ENCODE data around the gene YDJC.
A peak's percentile ranks its signal among the peaks of the same experiment; 100 is the strongest.
"Not testable (repeated sequence)": the region's sequence is repeated elsewhere in the genome, so short reads cannot be mapped to it uniquely, and the experiment has no call there.

Gene YDJC

GRCh38 chr22:21650823-21651520, 21.1 kb upstream of the YDJC start:
- DNase-seq, result no peak

GRCh38 chr22:21650280-21650679, 20.5 kb upstream of the YDJC start:
- no peak for DNase-seq

- peak; percentile 84 for DNase-seq
Measured at GRCh38 chr22:21646608-21647590, 17.1 kb upstream of the YDJC start.

GRCh38 chr22:21645513-21645912, 15.7 kb upstream of the YDJC start:
- not testable (repeated sequence) for DNase-seq

GRCh38 chr22:21643533-21644357, 13.9 kb upstream of the YDJC start:
- no peak for DNase-seq

- DNase-seq, result peak; percentile 66
Measured at GRCh38 chr22:21642584-21643448, 13.0 kb upstream of the YDJC start.

- DNase-seq, result peak; percentile 100
Measured at GRCh38 chr22:21641789-21642583, 12.2 kb upstream of the YDJC start, which contains the start of gene SDF2L1. Gene SDF2L1 (plus strand): TSS chr22:21642302. CDS start chr22:21642337, 35 bp downstream.

GRCh38 chr22:21641417-21641788, 11.6 kb upstream of the YDJC start:
- DNase-seq, result peak; percentile 83

GRCh38 chr22:21640810-21641209, 11.0 kb upstream of the YDJC start:
- DNase-seq, result no peak

GRCh38 chr22:21639359-21639758, 9.5 kb upstream of the YDJC start:
- DNase-seq, result no peak

GRCh38 chr22:21637450-21637849, 7.6 kb upstream of the YDJC start:
- DNase-seq, result not testable (repeated sequence)

GRCh38 chr22:21636629-21637218, 6.9 kb upstream of the YDJC start:
- DNase-seq, result no peak

GRCh38 chr22:21635771-21636510, 6.1 kb upstream of the YDJC start:
- no peak for DNase-seq

- no peak for DNase-seq
Measured at GRCh38 chr22:21634844-21635243, 5.0 kb upstream of the YDJC start.

- no peak for DNase-seq
Measured at GRCh38 chr22:21634081-21634480, 4.3 kb upstream of the YDJC start.

- no peak for DNase-seq
Measured at GRCh38 chr22:21633481-21633880, 3.7 kb upstream of the YDJC start.

- DNase-seq, result no peak
Measured at GRCh38 chr22:21632931-21633330, 3.1 kb upstream of the YDJC start.

GRCh38 chr22:21632237-21632895, 2.5 kb upstream of the YDJC start, which contains the start of gene CCDC116:
Gene CCDC116 (plus strand): TSS chr22:21632760. CDS start chr22:21633182, 422 bp downstream.
- peak; percentile 47 for DNase-seq

- DNase-seq, result no peak
Measured at GRCh38 chr22:21631025-21631424, 1.2 kb upstream of the YDJC start.
